HepG2 (cell line): ENCODE results near the gene ZNF563. TPM values are rescaled to one million over a fixed set of nuclear protein-coding genes. Genes with fewer than 3 reads are reported as not detected.
A peak's percentile ranks its signal among the peaks of the same experiment; 100 is the strongest.

ENCODE experiments used
- CEBPG ChIP-seq: IDR thresholded peaks from 2 replicates; pipeline ENCODE4 v1.6.1; 2016
- DNMT3B ChIP-seq: conservative IDR thresholded peaks from 2 replicates; pipeline ENCODE4 v1.6.1; 2016; ENCODE audit warnings: missing biosample characterization, control low read depth
- DRAP1 ChIP-seq: IDR thresholded peaks from 2 replicates; pipeline ENCODE4 v1.6.1; 2016; ENCODE audit warnings: missing genetic modification reagents, missing compliant biosample characterization
- E2F2 ChIP-seq: sonication (generic); formaldehyde crosslinking; IDR thresholded peaks from 2 replicates; pipeline ENCODE4 v1.4.0; 2020; ENCODE audit warnings: missing genetic modification reagents, borderline replicate concordance
- FOXP1 ChIP-seq, 2 experiments: fragments of 450-650 bp in 1 of 2; IDR thresholded peaks; 2 replicates each; pipeline ENCODE4 v1.6.1; 2017 to 2018; ENCODE audit warnings: antibody characterized with exemption in 1 of 2
- IRF2 ChIP-seq: IDR thresholded peaks from 2 replicates; pipeline ENCODE4 v1.6.1; 2018; ENCODE audit warnings: missing genetic modification reagents, missing compliant biosample characterization
- KDM2A ChIP-seq: sonication (generic); formaldehyde crosslinking; IDR thresholded peaks from 2 replicates; pipeline ENCODE4 v1.4.0; 2020; ENCODE audit warnings: low read depth, missing genetic modification reagents, borderline replicate concordance
- KLF6 ChIP-seq: IDR thresholded peaks from 2 replicates; pipeline ENCODE4 v1.8.0; 2016; ENCODE audit warnings: missing biosample characterization, missing genetic modification reagents
- MED1 ChIP-seq: sonication (generic); formaldehyde crosslinking; IDR thresholded peaks from 2 replicates; pipeline ENCODE4 v1.4.0; 2020; ENCODE audit warnings: missing genetic modification reagents
- NFAT5 ChIP-seq: sonication (generic); formaldehyde crosslinking; IDR thresholded peaks from 2 replicates; pipeline ENCODE4 v1.4.0; 2020; ENCODE audit warnings: missing genetic modification reagents
- REST ChIP-seq, 2 experiments: IDR thresholded peaks; 2 replicates each; pipeline ENCODE4 v1.6.1; 2011 to 2012; ENCODE audit warnings: low read length in 2 of 2, borderline replicate concordance in 1 of 2, low read depth in 1 of 2, mild to moderate bottlenecking in 1 of 2, moderate library complexity in 1 of 2
- SOX6 ChIP-seq, 2 experiments: fragments of 450-650 bp in 1 of 2; sonication (generic) in 1 of 2; formaldehyde crosslinking in 1 of 2; IDR thresholded peaks; 2 replicates each; pipeline versions ENCODE4 v1.4.0 to v1.6.1; 2017 to 2020; ENCODE audit warnings: antibody characterized with exemption in 1 of 2, mild to moderate bottlenecking in 1 of 2, missing genetic modification reagents in 1 of 2
- STAG1 ChIP-seq: sonication (generic); formaldehyde crosslinking; IDR thresholded peaks from 2 replicates; pipeline ENCODE4 v1.4.0; 2020; ENCODE audit warnings: missing genetic modification reagents
- ZMYM4 ChIP-seq: sonication (generic); formaldehyde crosslinking; IDR thresholded peaks from 2 replicates; pipeline ENCODE4 v1.8.1; 2023; ENCODE audit warnings: mild to moderate bottlenecking, missing genetic modification reagents
- ZNF225 ChIP-seq: sonication (generic); formaldehyde crosslinking; IDR thresholded peaks from 2 replicates; pipeline ENCODE4 v1.4.0; 2020; ENCODE audit warnings: mild to moderate bottlenecking, missing genetic modification reagents
- ZNF343 ChIP-seq: sonication (generic); formaldehyde crosslinking; IDR thresholded peaks from 2 replicates; pipeline ENCODE4 v1.4.0; 2020; ENCODE audit warnings: mild to moderate bottlenecking, missing genetic modification reagents
- ZNF451 ChIP-seq: sonication (generic); formaldehyde crosslinking; IDR thresholded peaks from 2 replicates; pipeline ENCODE4 v1.5.0; 2020; ENCODE audit warnings: mild to moderate bottlenecking, missing genetic modification reagents
- ZNF615 ChIP-seq: sonication (generic); formaldehyde crosslinking; IDR thresholded peaks from 2 replicates; pipeline ENCODE4 v1.5.0; 2020; ENCODE audit warnings: mild to moderate bottlenecking, missing genetic modification reagents, borderline replicate concordance
- ZNF644 ChIP-seq: IDR thresholded peaks from 2 replicates; pipeline ENCODE4 v1.6.1; 2016; ENCODE audit warnings: low read depth
- ZNF670 ChIP-seq: sonication (generic); formaldehyde crosslinking; IDR thresholded peaks from 2 replicates; pipeline ENCODE4 v1.8.0; 2022; ENCODE audit warnings: mild to moderate bottlenecking, missing genetic modification reagents, borderline replicate concordance
- polyA plus RNA-seq, 8 experiments: library from polyadenylated mRNA; depleted of rRNA in 3 of 8; stranded (reverse) in 7 of 8; unstranded in 1 of 8; fragments of >200 nt; fragmentation: Illumina TruSeq in 4 of 8; extraction: Trizol in 4 of 8; gene quantifications; 2 replicates each; pipeline versions ENCODE4 v1.2.1 to v1.2.3, GENCODE V29; 2011 to 2016; ENCODE audit warnings: low read depth in 4 of 8, missing spikeins in 1 of 8, mixed read lengths in 1 of 8; ENCODE audit not compliant: insufficient read depth in 1 of 8
- total RNA-seq, 5 experiments: library from RNA; depleted of rRNA; stranded (reverse); fragments of >200 nt; fragmentation: Illumina TruSeq; extraction: Trizol; gene quantifications; 2 replicates each; pipeline ENCODE4 v1.2.3, GENCODE V29; 2016; ENCODE audit warnings: low read depth in 1 of 5

Gene ZNF563
- total and polyA plus RNA-seq, 2 of the 13 experiments (the other 11 are each of a cell fraction or from before 2014, with no cell fraction given): 7.5 to 19.5 TPM

GRCh38 chr19:12330340-12330739 lies 3.1 kb downstream of the ZNF563 start (continued):
- TF ChIP-seq REST (IDR thresholded peaks at IDR 0.05; ENCODE audit: borderline replicate concordance in 1 of 2, low read depth in 1 of 2, low read length in 2 of 2) (no peak), CEBPG (CRISPR knock-in tag) (peak; percentile 42; the same call in 1 of the 2 replicates), NFAT5 (CRISPR knock-in tag) (no peak), ZNF615 (CRISPR knock-in tag) (no peak), ZNF225 (CRISPR knock-in tag) (no peak), E2F2 (no peak), ZNF644 (peak; percentile 76; the same call in 1 of the 2 replicates), ZNF451 (CRISPR knock-in tag) (no peak), SOX6 (IDR thresholded peaks at IDR 0.05) (no peak), SOX6 (CRISPR knock-in tag; IDR thresholded peaks at IDR 0.05) (peak; percentile 35; the same call in 1 of the 2 replicates), ZNF670 (CRISPR knock-in tag) (no peak), DNMT3B (CRISPR knock-in tag) (no peak), ZMYM4 (CRISPR knock-in tag) (no peak), DRAP1 (CRISPR knock-in tag) (peak; percentile 33; the same call in 1 of the 2 replicates), KDM2A (no peak), MED1 (CRISPR knock-in tag) (0 out of 2 replicates have a peak, but pooled peaks have one; percentile 45), STAG1 (no peak), FOXP1 (IDR thresholded peaks at IDR 0.05) (0 out of 2 replicates have a peak, but pooled peaks have one; percentile 4), FOXP1 (CRISPR knock-in tag; IDR thresholded peaks at IDR 0.05) (peak; percentile 56; the same call in 1 of the 2 replicates), KLF6 (CRISPR knock-in tag) (no peak), ZNF343 (CRISPR knock-in tag) (0 out of 2 replicates have a peak, but pooled peaks have one; percentile 7), IRF2 (CRISPR knock-in tag) (peak; percentile 43; the same call in 1 of the 2 replicates)
